Measurements from ENCODE around the gene SPARC.

Gene SPARC

GRCh38 chr5:151673421-151673820, 13.3 kb downstream of the SPARC start:
- Histone ChIP-seq H4K20me1 (no peaks in the 10 kb centered on the region), H3K9ac (no peak overlapping the region), H3K27me3 (no peaks in the 10 kb centered on the region), H3K4me3 (no peak overlapping the region), H3K4me2 (no peak overlapping the region), H3K36me3 (no peaks in the 10 kb centered on the region; the same call in 1 of the 2 replicates), H3K4me1 (peaks cover 23% of the 10 kb centered on the region), H3K9me3 (no peaks in the 10 kb centered on the region), H3K27ac (no peak overlapping the region)
- TF ChIP-seq Cebpa-rat (IDR thresholded peaks at IDR 0.05) = no peak

GRCh38 chr5:151672516-151672915, 14.2 kb downstream of the SPARC start:
- Histone ChIP-seq H3K4me3 (no peak overlapping the region), H3K27ac (no peak overlapping the region), H4K20me1 (no peaks in the 10 kb centered on the region), H3K4me1 (peaks cover 14% of the 10 kb centered on the region), H3K9me3 (no peaks in the 10 kb centered on the region), H3K36me3 (no peaks in the 10 kb centered on the region; the same call in 1 of the 2 replicates), H3K9ac (no peak overlapping the region), H3K27me3 (no peaks in the 10 kb centered on the region), H3K4me2 (no peak overlapping the region)
- TF ChIP-seq Cebpa-rat (IDR thresholded peaks at IDR 0.05) = no peak

- TF ChIP-seq Cebpa-rat (IDR thresholded peaks at IDR 0.05) = no peak
- peaks cover 8% of the 10 kb centered on the region; the same call in 1 of the 2 replicates for H3K4me1 ChIP-seq
- H3K4me2 ChIP-seq = no peak overlapping the region
- no peak overlapping the region for H3K9ac ChIP-seq
- H3K36me3 ChIP-seq = no peaks in the 10 kb centered on the region; the same call in 1 of the 2 replicates
- no peaks in the 10 kb centered on the region for H3K27me3 ChIP-seq
- no peaks in the 10 kb centered on the region for H4K20me1 ChIP-seq
- no peaks in the 10 kb centered on the region for H3K9me3 ChIP-seq
- H3K4me3 ChIP-seq = no peak overlapping the region
- no peak overlapping the region for H3K27ac ChIP-seq
Observed at GRCh38 chr5:151671950-151672349, 14.8 kb downstream of the SPARC start.

- TF ChIP-seq Cebpa-rat (IDR thresholded peaks at IDR 0.05) = no peak
- Histone ChIP-seq H3K27me3 (no peaks in the 10 kb centered on the region), H4K20me1 (no peaks in the 10 kb centered on the region), H3K9ac (no peak overlapping the region), H3K4me3 (no peak overlapping the region), H3K36me3 (no peaks in the 10 kb centered on the region; the same call in 1 of the 2 replicates), H3K4me2 (no peak overlapping the region), H3K27ac (no peak overlapping the region), H3K4me1 (no peaks in the 10 kb centered on the region), H3K9me3 (no peaks in the 10 kb centered on the region)
Observed at GRCh38 chr5:151670953-151671636, 15.6 kb downstream of the SPARC start.

GRCh38 chr5:151670083-151670686, 16.5 kb downstream of the SPARC start:
- Histone ChIP-seq H3K4me2 (no peak overlapping the region), H3K36me3 (no peaks in the 10 kb centered on the region; the same call in 1 of the 2 replicates), H3K4me1 (0 out of 2 replicates have a peak, but pooled peaks cover 5% of the 10 kb centered on the region), H3K27me3 (no peaks in the 10 kb centered on the region), H3K9ac (no peak overlapping the region), H3K9me3 (no peaks in the 10 kb centered on the region), H3K4me3 (no peak overlapping the region), H4K20me1 (no peaks in the 10 kb centered on the region), H3K27ac (no peak overlapping the region)
- TF ChIP-seq Cebpa-rat (IDR thresholded peaks at IDR 0.05) = no peak

- Histone ChIP-seq H4K20me1 (no peaks in the 10 kb centered on the region), H3K4me3 (no peak overlapping the region), H3K36me3 (no peaks in the 10 kb centered on the region; the same call in 1 of the 2 replicates)
Observed at GRCh38 chr5:151667083-151667482, 19.6 kb downstream of the SPARC start.

GRCh38 chr5:151665613-151666012, 21.1 kb downstream of the SPARC start:
- no peak overlapping the region for H3K4me3 ChIP-seq
- H3K9ac ChIP-seq = no peak overlapping the region
- no peak for TF ChIP-seq Cebpa-rat (IDR thresholded peaks at IDR 0.05)
- H3K27me3 ChIP-seq = no peaks in the 10 kb centered on the region
- no peaks in the 10 kb centered on the region for H3K9me3 ChIP-seq
- H4K20me1 ChIP-seq = no peaks in the 10 kb centered on the region
- peaks cover 38% of the 10 kb centered on the region for H3K4me1 ChIP-seq
- 0 out of 2 replicates have a peak overlapping the region, but pooled peaks have one; percentile 79 for H3K27ac ChIP-seq
- no peak overlapping the region for H3K4me2 ChIP-seq
- no peaks in the 10 kb centered on the region; the same call in 1 of the 2 replicates for H3K36me3 ChIP-seq

More at GRCh38 chr5:151667083-151667482, 19.6 kb downstream of the SPARC start:
- Histone ChIP-seq H3K4me2 (no peak overlapping the region), H3K4me1 (peaks cover 36% of the 10 kb centered on the region), H3K9ac (no peak overlapping the region), H3K9me3 (no peaks in the 10 kb centered on the region), H3K27me3 (no peaks in the 10 kb centered on the region), H3K27ac (no peak overlapping the region)
- TF ChIP-seq Cebpa-rat (IDR thresholded peaks at IDR 0.05) = no peak

- H3K27me3 ChIP-seq = no peaks in the 10 kb centered on the region
- no peaks in the 10 kb centered on the region for H4K20me1 ChIP-seq
- H3K36me3 ChIP-seq = no peaks in the 10 kb centered on the region; the same call in 1 of the 2 replicates
- no peak overlapping the region for H3K4me3 ChIP-seq
- peak overlapping the region; percentile 79 for H3K27ac ChIP-seq
- peak overlapping the region; percentile 73 for H3K4me2 ChIP-seq
- H3K4me1 ChIP-seq = peaks cover 38% of the 10 kb centered on the region
- no peak overlapping the region for H3K9ac ChIP-seq
- no peaks in the 10 kb centered on the region for H3K9me3 ChIP-seq
- TF ChIP-seq Cebpa-rat (IDR thresholded peaks at IDR 0.05) = no peak
Observed at GRCh38 chr5:151664694-151665585, 21.8 kb downstream of the SPARC start.

GRCh38 chr5:151663617-151664293, 23.0 kb downstream of the SPARC start:
- H3K9me3 ChIP-seq = no peaks in the 10 kb centered on the region
- peaks cover 38% of the 10 kb centered on the region for H3K4me1 ChIP-seq
- H4K20me1 ChIP-seq = no peaks in the 10 kb centered on the region
- no peaks in the 10 kb centered on the region for H3K36me3 ChIP-seq
- H3K9ac ChIP-seq = peak overlapping the region; percentile 61; the same call in 1 of the 2 replicates
- no peak overlapping the region; the same call in 1 of the 2 replicates for H3K4me3 ChIP-seq
- TF ChIP-seq Cebpa-rat (IDR thresholded peaks at IDR 0.05) = no peak
- no peaks in the 10 kb centered on the region for H3K27me3 ChIP-seq
- peak overlapping the region; percentile 73 for H3K4me2 ChIP-seq
- H3K27ac ChIP-seq = peak overlapping the region; percentile 79
